Esophagus squamous epithelium (tissue), 5 donors: Measurements from ENCODE around the gene FAM83F. TPM values are rescaled to one million over a fixed set of nuclear protein-coding genes. Genes with fewer than 3 reads are reported as not detected.

Experiments used
- DNase-seq: peaks from one replicate; lab custom pipeline; 2025; lab: John Stamatoyannopoulos, UW
- H3K27ac ChIP-seq, 4 donors: fragments of 200-600 bp; sonication (generic); one replicate each; pipeline ENCODE4 v1.5.1; 2016 to 2019; ENCODE audit warnings: mild to moderate bottlenecking in 1 of 4
- H3K27me3 ChIP-seq, 4 donors: fragments of 200-600 bp; sonication (generic); 1 replicate in 3 of 4; 2 replicates in 1 of 4; pipeline versions ENCODE4 v1.5.1 to v1.6.0; 2017 to 2021; ENCODE audit warnings: antibody characterized with exemption in 1 of 4
- H3K36me3 ChIP-seq, 3 donors: fragments of 200-600 bp; sonication (generic); one replicate each; pipeline ENCODE4 v1.5.1; 2016 to 2019
- H3K4me1 ChIP-seq, 3 donors: fragments of 200-600 bp; sonication (generic); one replicate each; pipeline ENCODE4 v1.5.1; 2017 to 2019
- H3K4me3 ChIP-seq, 4 donors: fragments of 200-600 bp; sonication (generic); 1 replicate in 3 of 4; 2 replicates in 1 of 4; pipeline ENCODE4 v1.5.1; 2016 to 2019; ENCODE audit warnings: mild to moderate bottlenecking in 2 of 4, moderate library complexity in 1 of 4
- H3K9me3 ChIP-seq, 3 donors: fragments of 200-600 bp; sonication (generic); one replicate each; pipeline ENCODE4 v1.5.1; 2016 to 2019
- CTCF ChIP-seq, 6 experiments: fragments of 450-650 bp in 4 of 6; fragments of 200-600 bp in 2 of 6; sonication (generic) in 2 of 6; IDR thresholded peaks; one replicate each; pipeline ENCODE4 v1.5.1; 2016 to 2019; ENCODE audit warnings: antibody characterized with exemption in 6 of 6, mild to moderate bottlenecking in 4 of 6, moderate library complexity in 4 of 6
- POLR2A ChIP-seq, 4 donors: fragments of 450-650 bp; IDR thresholded peaks; one replicate each; pipeline ENCODE4 v1.6.1; 2017; ENCODE audit warnings: antibody characterized with exemption in 4 of 4, mild to moderate bottlenecking in 4 of 4, moderate library complexity in 3 of 4
- WGBS, 2 donors: methylation state at CpG; one replicate each; pipeline ENCODE4 v1.1.5; 2018; 5-methylcytosine and 5-hydroxymethylcytosine counted together
- intact Hi-C: fragments of 100-400 bp; cut with DNase I; formaldehyde crosslinking; loops from one replicate; pipeline ENCODE4 v1.15.0; 2022
- total RNA-seq, 4 donors: library from RNA; depleted of rRNA; stranded (reverse); fragments of >200 nt; gene quantifications; one replicate each; pipeline ENCODE4 v1.1.0, GENCODE V29; 2016
- donor health status: DM: yes; HTN: yes; CAD: no.

Gene FAM83F
- total RNA-seq, 4 donors from 2014 or later: 25.5 to 39.2 (median 29.6) TPM

- intact Hi-C loops: loop anchor here (5.0 kb wide), 1 partner anchor 308 kb away; the partner anchor contains the start of gene ADSL
- Histone ChIP-seq H3K27ac (peak overlapping the region in 2 of 4 donors; percentile 96 to 98), H3K9me3 (no peaks in the 10 kb centered on the region), H3K36me3 (no peaks in the 10 kb centered on the region), H3K4me1 (peaks cover 30 to 68% (median 39%) of the 10 kb centered on the region in 3 donors), H3K27me3 (peaks cover 0 to under 1% (median 0%) of the 10 kb centered on the region in 4 donors), H3K4me3 (no peak overlapping the region)
- no peak for TF ChIP-seq POLR2A (IDR thresholded peaks at IDR 0.05)
- TF ChIP-seq CTCF (IDR thresholded peaks at IDR 0.05): no peak
- 34 to 47% methylated on average over 11 of the region's 11 CpGs for WGBS, 2 donors
- no peak for DNase-seq
These were observed 44.8 kb downstream of the FAM83F start for GRCh38 chr22:40039482-40040115.

GRCh38 chr22:40040927-40041326 lies 46.2 kb downstream of the FAM83F start:
- intact Hi-C loops: loop anchor here (5.0 kb wide), 1 partner anchor 306 kb away; the partner anchor contains the start of gene ADSL
- no peaks in the 10 kb centered on the region for H3K9me3 ChIP-seq
- DNase-seq: no peak
- no peaks in the 10 kb centered on the region for H3K36me3 ChIP-seq
- H3K27ac ChIP-seq: peak overlapping the region; percentile 35 to 98 (median 83)
- H3K4me1 ChIP-seq: peaks cover 30 to 75% (median 43%) of the 10 kb centered on the region in 3 donors
- no peaks in the 10 kb centered on the region for H3K27me3 ChIP-seq
- TF ChIP-seq CTCF (IDR thresholded peaks at IDR 0.05) (no peak), POLR2A (IDR thresholded peaks at IDR 0.05) (no peak)
- H3K4me3 ChIP-seq: no peak overlapping the region
- WGBS, 2 donors: 2 to 3% methylated on average over 4 of the region's 4 CpGs

GRCh38 chr22:40041366-40042137 lies 46.8 kb downstream of the FAM83F start:
- H3K27me3 ChIP-seq: no peaks in the 10 kb centered on the region
- no peak for TF ChIP-seq POLR2A (IDR thresholded peaks at IDR 0.05)
- no peak for TF ChIP-seq CTCF (IDR thresholded peaks at IDR 0.05)
- H3K4me3 ChIP-seq: no peak overlapping the region
- H3K36me3 ChIP-seq: no peaks in the 10 kb centered on the region
- peak overlapping the region; percentile 35 to 98 (median 83) for H3K27ac ChIP-seq
- 54% methylated on average over 8 of the region's 8 CpGs for WGBS, 2 donors
- intact Hi-C loops: loop anchor here (5.0 kb wide), 1 partner anchor 306 kb away; the partner anchor contains the start of gene ADSL
- no peak for DNase-seq
- H3K4me1 ChIP-seq: peaks cover 30 to 77% (median 48%) of the 10 kb centered on the region in 3 donors
- H3K9me3 ChIP-seq: no peaks in the 10 kb centered on the region

GRCh38 chr22:40042312-40042711 lies 47.6 kb downstream of the FAM83F start:
- H3K27ac ChIP-seq: peak overlapping the region; percentile 87 to 98 (median 96)
- no peaks in the 10 kb centered on the region for H3K9me3 ChIP-seq
- no peaks in the 10 kb centered on the region for H3K27me3 ChIP-seq
- H3K36me3 ChIP-seq: no peaks in the 10 kb centered on the region
- intact Hi-C loops: loop anchor here (5.0 kb wide), 1 partner anchor 305 kb away; the partner anchor contains the start of gene ADSL
- no peak for DNase-seq
- no peak overlapping the region for H3K4me3 ChIP-seq
- 68 to 71% methylated on average over 4 of the region's 4 CpGs for WGBS, 2 donors
- H3K4me1 ChIP-seq: peaks cover 30 to 77% (median 48%) of the 10 kb centered on the region in 3 donors
- TF ChIP-seq CTCF (IDR thresholded peaks at IDR 0.05) (no peak), POLR2A (IDR thresholded peaks at IDR 0.05) (no peak)
